ENCODE data around the gene NPHS1.
A peak's percentile ranks its signal among the peaks of the same experiment; 100 is the strongest.
"Not testable (repeated sequence)": the region's sequence is repeated elsewhere in the genome, so short reads cannot be mapped to it uniquely, and the experiment has no call there.

Gene NPHS1

DNA sequence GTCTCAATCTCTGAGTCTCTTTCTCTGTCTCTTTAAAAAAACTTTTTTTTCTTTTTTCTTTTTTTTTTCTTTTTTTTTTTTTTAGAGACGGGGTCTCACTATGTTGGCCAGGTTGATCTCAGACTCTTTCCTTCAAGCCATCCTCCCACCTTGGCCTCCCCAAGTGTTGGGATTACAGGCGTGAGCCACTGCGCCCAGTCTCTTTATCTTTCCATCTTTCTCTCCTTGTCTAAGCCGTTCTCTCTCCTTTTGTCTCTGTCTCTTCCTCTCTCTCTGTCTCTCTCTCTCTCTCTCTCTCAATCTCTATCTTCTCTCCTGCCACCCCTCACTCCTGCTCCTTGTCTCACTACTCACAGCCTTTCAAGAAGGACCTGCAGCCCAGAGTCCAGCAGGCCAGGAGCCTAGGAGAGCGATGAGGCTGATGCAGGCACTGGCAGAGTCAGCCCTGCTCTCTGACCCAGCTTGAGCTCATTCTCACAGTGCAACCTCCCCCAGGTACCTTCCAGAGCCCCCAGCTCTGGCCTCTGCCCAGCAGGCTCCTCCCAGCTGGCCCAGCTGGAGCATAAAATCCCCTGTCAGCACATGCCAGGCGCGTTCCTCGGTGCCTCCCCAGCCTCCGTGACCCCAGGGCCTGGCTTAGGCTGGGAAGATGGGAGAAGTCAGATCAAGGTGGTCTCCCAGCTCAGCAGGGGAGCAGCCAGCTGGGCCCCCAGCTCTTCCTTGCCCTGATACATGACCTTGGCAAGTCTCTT, at the start of gene NPHS1:
NPHS1 (minus strand) TSS at position 476 of the 752 bp plus-strand sequence. CDS start 667 bp downstream, outside the sequence.
- no peak for DNase-seq (ENCODE audit: low read depth in 2 of 2)

DNA sequence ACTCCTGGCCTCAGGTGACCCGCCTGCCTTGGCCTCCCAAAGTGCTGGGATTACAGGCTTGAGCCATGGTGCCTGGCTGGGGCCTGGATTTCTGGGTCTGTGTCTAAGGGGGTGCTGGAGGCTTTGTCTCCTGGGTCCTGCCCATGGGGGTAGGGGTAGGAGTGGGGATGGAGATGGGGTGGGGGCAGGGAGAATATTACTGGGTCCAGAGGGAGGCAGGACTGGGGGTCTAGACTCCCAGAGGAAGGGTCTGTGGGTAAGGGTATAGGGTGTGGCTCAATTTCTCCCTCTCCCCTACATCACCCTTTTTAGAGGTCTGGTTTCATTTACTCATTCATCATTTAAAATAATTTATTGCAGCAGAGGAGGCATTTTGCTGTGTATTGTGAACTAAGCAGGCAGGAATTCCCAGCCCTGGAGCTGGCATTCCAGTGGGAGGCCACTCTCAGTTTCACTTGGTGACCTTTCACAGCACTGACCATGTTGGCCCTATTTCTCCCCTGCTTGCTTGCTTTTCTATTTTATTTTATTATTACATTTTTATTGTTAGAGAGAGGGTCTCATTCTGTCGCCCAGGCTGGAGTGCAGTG, 48.8 kb upstream of the NPHS1 start:
- DNase-seq (ENCODE audit: low read depth in 2 of 2) = no peak

- peak; percentile 77 to 81 for DNase-seq (ENCODE audit: low read depth in 2 of 2)
Observed at GRCh38 chr19:35899547-35900214, 47.4 kb upstream of the NPHS1 start.

DNA sequence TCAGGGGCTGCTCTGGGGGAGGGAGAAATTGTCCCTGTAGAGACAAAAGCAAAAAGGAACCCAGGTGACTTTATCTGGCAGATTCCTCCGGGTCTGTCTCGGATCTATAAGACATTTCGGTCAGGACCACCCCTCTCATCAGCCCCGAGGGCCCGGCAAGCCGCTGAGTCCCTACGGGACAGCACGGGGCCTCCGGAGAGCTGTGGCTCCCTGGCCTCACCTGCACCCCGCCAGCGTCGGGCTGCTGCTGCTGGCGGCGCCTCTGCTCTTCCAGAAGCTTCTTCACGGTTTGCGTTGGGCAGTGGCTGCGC, 46.1 kb upstream of the NPHS1 start:
- DNase-seq (ENCODE audit: low read depth in 2 of 2) = no peak

GRCh38 chr19:35897706-35898451, 45.6 kb upstream of the NPHS1 start:
- DNase-seq (ENCODE audit: low read depth in 2 of 2) = no peak

- DNase-seq (ENCODE audit: low read depth in 2 of 2) = no peak
Observed at GRCh38 chr19:35896643-35897040, 44.3 kb upstream of the NPHS1 start.

DNA sequence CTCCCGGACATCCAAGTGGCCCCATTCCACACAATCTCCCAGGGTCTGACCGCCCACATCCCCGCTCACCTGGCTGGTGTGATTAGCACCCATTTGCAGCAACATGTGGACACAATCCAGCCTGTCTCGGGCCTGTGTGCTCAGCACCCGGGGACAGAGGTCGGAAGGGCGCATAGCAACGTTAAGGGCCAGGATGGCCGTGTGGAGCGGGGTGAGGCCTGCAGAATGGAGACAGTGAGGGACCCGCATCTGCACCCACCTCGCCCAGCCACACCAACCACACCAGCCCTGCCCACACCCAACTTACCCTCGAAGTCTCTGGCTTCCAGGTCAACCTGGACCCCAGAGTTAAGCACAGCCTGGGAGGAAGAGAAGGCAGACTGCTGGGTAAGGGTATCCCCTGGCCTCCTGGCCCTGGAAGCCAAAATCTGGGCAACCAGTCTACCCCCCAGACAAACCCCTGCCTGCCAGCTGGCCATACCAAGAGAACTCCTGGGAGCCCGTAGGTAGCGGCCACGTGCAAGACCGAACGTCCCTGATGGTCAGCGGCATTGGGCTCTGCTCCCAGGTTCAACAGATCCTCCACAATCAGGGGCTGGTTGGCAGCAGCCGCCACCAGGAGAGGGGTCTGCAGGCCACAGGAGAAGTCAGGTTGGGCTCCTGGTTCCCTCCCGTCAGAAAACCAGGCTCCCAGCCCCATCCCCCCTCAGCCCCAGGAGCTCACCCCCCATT, 43.8 kb upstream of the NPHS1 start:
- DNase-seq (ENCODE audit: low read depth in 2 of 2) = no peak

DNA sequence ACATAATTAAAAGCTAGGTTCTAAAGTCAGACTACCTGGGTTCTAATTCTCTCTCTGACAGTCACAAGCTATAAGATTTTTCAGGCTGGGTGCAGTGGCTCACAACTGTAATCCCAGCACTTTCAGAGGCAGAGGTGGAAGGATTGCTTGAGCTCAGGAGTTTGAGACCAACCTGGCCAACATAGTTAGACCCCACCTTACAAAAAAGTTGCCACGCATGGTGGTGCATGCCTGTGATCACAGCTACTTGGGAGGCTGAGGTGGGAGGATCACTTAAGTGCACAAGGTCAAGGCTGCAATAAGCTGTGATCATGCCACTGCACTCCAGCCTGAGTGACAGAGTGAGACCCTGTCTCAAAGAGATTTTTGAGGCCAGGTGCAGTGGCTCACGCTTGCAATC, 42.0 kb upstream of the NPHS1 start:
- DNase-seq (ENCODE audit: low read depth in 2 of 2) = no peak

DNA sequence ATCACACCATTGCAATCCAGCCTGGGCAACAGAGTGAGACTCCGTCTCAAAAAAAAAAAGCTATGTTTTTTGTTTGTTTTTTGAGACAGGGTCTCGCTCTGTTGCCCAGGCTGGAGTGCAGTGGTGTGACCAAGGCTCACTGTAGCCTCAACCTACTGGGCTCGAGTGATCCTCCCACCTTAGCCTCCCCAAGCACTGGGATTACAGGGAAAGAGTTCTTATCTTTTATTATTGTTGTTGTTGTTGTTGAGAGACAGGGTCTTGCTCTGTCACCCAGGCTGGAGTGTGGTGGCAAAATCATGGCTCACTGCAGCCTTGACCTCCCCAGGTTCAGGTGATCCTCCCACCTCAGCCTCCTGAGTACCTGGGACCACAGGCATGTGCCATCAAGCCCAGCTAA, 39.5 kb upstream of the NPHS1 start:
- DNase-seq (ENCODE audit: low read depth in 2 of 2) = not testable (repeated sequence)

DNA sequence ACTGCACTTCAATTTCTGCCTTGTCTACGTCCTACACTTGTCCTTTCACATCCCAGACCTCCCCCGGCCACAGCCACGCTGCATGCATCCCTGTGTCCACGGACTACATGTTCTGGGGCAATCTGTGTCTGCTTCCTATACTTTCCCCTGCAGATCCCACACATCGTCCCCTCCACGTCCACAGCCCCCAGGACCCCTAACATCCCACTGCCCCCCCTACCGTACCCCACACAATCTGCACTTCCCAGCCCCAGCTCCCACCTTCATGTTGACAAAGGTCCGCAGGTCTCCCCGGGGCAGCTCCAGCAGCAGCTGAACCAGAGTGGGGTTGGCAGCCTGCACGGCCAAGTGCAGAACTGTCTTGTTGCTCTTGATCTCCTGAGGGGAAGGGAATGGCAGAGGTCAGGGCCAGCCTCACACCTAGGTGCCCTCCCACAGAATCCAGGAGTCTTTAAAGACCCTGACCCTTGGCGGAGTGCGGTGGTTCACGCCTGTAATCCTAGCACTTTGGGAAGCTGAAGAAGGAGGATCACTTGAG, 37.9 kb upstream of the NPHS1 start:
- DNase-seq (ENCODE audit: low read depth in 2 of 2) = no peak

- DNase-seq (ENCODE audit: low read depth in 2 of 2) = no peak
Observed at GRCh38 chr19:35889370-35890112, 37.2 kb upstream of the NPHS1 start.

DNA sequence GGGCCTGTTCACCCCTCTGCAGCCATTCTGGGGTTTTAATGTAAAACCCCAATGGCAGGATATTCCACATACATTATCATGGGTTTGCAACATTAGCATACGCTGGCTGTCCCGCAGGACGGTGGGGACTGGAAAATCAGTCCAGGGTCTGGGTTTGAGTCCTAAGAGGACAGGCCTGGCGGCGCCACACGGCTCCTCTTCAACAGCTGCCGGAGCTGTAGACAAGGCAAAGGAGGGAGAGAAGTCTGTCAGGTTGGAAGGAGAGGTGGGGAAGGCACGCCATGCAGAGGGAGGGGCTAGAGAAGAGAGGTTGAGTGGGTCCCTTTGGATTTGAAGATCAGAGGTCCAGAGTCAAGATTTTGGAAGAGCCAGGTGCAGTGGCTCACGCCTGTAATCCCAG, 36.1 kb upstream of the NPHS1 start:
- no peak for DNase-seq (ENCODE audit: low read depth in 2 of 2)

GRCh38 chr19:35887197-35887596, 34.9 kb upstream of the NPHS1 start:
- DNase-seq (ENCODE audit: low read depth in 2 of 2) = no peak

- no peak for DNase-seq (ENCODE audit: low read depth in 2 of 2)
Observed at GRCh38 chr19:35885904-35886303, 33.6 kb upstream of the NPHS1 start.

GRCh38 chr19:35885225-35885738, 33.0 kb upstream of the NPHS1 start:
- DNase-seq (ENCODE audit: low read depth in 2 of 2) = no peak

DNA sequence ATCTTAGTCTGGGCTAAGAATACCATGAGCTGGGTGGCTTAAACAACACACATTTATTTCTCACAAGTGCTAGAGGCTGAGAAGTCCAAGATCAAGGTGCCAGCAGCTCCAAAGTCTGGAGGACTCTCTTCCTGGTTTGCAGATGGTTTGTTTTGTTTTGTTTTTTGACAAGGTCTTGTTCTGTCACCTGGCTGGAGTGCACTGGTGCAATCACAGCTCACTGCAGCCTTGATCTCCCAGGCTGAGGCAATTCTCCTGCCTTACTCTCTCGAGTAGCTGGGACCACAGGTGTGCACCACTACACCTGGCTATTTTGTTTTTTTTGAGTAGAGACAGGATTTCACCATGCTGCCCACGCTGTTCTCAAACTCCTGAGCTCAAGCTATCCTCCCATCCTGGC, 31.6 kb upstream of the NPHS1 start:
- no peak for DNase-seq (ENCODE audit: low read depth in 2 of 2)

DNA sequence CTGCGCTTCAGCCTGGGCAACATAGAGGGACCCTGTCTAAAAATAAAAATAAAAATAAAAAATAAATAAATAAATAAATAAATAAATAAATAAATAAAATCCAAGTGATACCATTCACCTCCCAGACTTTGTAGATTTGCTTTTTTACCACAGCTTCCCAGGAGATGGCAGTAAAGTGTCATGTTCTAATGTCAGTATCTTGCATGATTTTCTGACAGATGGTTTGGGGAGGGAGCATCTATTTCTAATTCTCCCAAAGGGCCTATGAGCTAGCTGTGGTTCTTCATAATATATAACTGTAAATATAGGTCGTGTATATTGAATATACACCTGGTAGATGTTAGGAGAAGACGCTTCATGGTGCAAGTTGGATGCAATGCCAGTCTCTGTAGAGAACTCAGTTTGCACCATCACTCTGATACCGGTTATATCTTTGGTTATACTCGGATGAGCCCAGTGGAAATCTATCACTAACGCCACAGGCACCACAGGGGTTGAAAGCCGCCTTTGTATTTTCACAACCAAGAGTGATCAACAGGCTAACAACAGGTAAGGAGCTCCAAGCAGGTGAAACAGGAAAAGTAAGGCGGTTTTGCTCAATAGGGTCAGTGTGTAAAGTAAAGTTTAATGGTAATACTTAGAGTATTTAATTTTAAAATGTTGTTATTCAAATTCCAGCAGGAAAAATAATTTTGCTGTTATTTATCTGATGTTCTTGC, 30.0 kb upstream of the NPHS1 start:
- no peak for DNase-seq (ENCODE audit: low read depth in 2 of 2)

DNA sequence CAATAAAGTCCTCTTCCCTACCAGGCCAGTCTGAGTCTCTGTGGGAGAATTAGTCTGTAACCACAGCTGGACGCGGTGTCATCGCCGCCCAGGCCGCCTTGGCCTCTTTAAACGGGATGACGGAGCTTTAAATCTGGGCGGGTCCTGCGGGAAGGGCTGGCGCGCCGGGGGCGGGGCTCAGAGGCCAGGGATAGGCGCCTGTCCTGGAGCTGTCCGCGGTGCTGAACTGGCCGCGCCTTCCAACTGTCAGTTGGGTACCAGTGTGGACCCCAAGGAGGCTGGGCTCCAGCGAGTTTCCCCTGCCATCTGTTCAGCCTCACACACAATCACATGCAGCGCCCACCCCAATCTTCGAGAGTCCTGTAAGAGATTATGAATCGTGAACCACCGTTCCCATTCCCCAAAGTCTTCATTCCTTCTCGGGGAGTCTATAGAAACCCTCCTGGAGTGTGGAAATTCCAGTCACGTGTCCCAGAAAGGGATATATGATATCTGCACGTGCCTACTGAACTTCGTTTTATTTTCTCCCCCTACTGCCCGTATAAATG, 27.5 kb upstream of the NPHS1 start:
- DNase-seq (ENCODE audit: low read depth in 2 of 2) = peak in 1 of 2 donors; percentile 29

DNA sequence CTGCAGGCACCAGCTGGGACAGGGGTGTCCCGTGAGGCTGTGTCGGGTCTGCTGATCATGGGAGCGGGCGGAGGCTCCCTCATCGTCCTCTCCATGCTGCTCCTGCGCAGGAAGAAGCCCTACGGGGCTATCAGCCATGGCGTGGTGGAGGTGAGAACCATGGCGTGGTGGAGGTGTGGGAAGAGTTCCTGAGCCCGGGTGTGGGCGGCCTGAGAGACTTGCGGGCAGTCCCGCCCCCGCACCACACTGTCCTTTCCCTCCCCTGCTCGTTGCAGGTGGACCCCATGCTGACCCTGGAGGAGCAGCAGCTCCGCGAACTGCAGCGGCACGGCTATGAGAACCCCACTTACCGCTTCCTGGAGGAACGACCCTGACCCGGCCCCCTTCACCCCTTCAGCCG, 26.8 kb upstream of the NPHS1 start:
- no peak for DNase-seq (ENCODE audit: low read depth in 2 of 2)
